H1 (cell line): Measurements from ENCODE around the gene C16orf87. TPM values are rescaled to one million over a fixed set of nuclear protein-coding genes. Genes with fewer than 3 reads are reported as not detected.

Source experiments
- CTCF ChIA-PET: fragments of 300-600 bp; sonication (Branson Sonifier 250); formaldehyde crosslinking; loops from one replicate; lab custom pipeline; 2021; ENCODE audit not compliant: partially characterized antibody; lab: Charles Lee
- POLR2A ChIA-PET: fragments of 300-600 bp; sonication (Branson Sonifier 250); formaldehyde crosslinking; loops from one replicate; lab custom pipeline; 2021; ENCODE audit warnings: inconsistent platforms; ENCODE audit not compliant: partially characterized antibody; lab: Charles Lee
- DNase-seq, 2 experiments: peaks; one replicate each; pipeline versions ENCODE4 v3.0.0 to v3.0.0-alpha.2; 2010 to 2022; ENCODE audit warnings: low spot score in 2 of 2, low read depth in 1 of 2, mixed read lengths in 1 of 2
- FAIRE-seq: peaks from 2 replicates; lab custom pipeline; 2011; peaks lifted over from hg19 to GRCh38; lab: Jason Lieb, UNC
- H2AFZ ChIP-seq: 2 replicates; pipeline ENCODE4 v1.8.1; 2012; ENCODE audit warnings: low read length, inconsistent platforms
- H2AK5ac ChIP-seq: 2 replicates; pipeline ENCODE4 v1.6.1; 2013; ENCODE audit warnings: low read depth, low read length
- H2BK120ac ChIP-seq: replicated peaks from 2 replicates; pipeline ENCODE3; 2013; ENCODE audit warnings: low read depth, low read length, inconsistent platforms
- H2BK12ac ChIP-seq: 2 replicates; pipeline ENCODE4 v1.6.1; 2013; ENCODE audit warnings: low read depth, low read length
- H2BK15ac ChIP-seq: 2 replicates; pipeline ENCODE4 v1.6.1; 2013; ENCODE audit warnings: low read length
- H2BK20ac ChIP-seq: 2 replicates; pipeline ENCODE4 v1.6.1; 2013; ENCODE audit warnings: low read length
- H2BK5ac ChIP-seq: 2 replicates; pipeline ENCODE4 v1.6.1; 2013; ENCODE audit warnings: low read depth, low read length
- H3K14ac ChIP-seq: 2 replicates; pipeline ENCODE4 v1.6.1; 2013; ENCODE audit warnings: inconsistent platforms; ENCODE audit not compliant: insufficient read length
- H3K18ac ChIP-seq: 2 replicates; pipeline ENCODE4 v1.6.1; 2013; ENCODE audit warnings: low read length; ENCODE audit errors: extremely low read depth
- H3K23ac ChIP-seq: 2 replicates; pipeline ENCODE4 v1.6.1; 2013; ENCODE audit warnings: inconsistent platforms; ENCODE audit not compliant: insufficient read length
- H3K23me2 ChIP-seq: 2 replicates; pipeline ENCODE4 v1.6.1; 2013; ENCODE audit warnings: low read depth, low read length
- H3K27ac ChIP-seq: 2 replicates; pipeline ENCODE4 v1.6.1; 2011; ENCODE audit warnings: low read depth, low read length, inconsistent platforms
- H3K27me3 ChIP-seq, 4 experiments: replicated peaks in 1 of 4; 1 replicate in 1 of 4; 2 replicates in 3 of 4; pipeline versions ENCODE4 v1.6.1 to v1.8.1; 2011 to 2013; ENCODE audit warnings: low read length in 3 of 4, mild to moderate bottlenecking in 3 of 4, inconsistent platforms in 2 of 4, mixed read lengths in 2 of 4, moderate library complexity in 1 of 4; ENCODE audit not compliant: control insufficient read depth in 3 of 4, insufficient read depth in 3 of 4; ENCODE audit errors: extremely low read depth in 1 of 4
- H3K36me3 ChIP-seq, 4 experiments: 2 replicates each; pipeline versions ENCODE4 v1.6.1 to v1.8.1; 2011 to 2013; ENCODE audit warnings: mild to moderate bottlenecking in 4 of 4, low read length in 3 of 4, moderate library complexity in 2 of 4, control low read depth in 1 of 4, inconsistent platforms in 1 of 4; ENCODE audit not compliant: insufficient read depth in 4 of 4, control insufficient read depth in 2 of 4
- H3K4ac ChIP-seq: replicated peaks from 2 replicates; pipeline ENCODE3; 2013; ENCODE audit warnings: low read length, low read depth, mixed read lengths, inconsistent platforms; ENCODE audit not compliant: insufficient read length
- H3K4me1 ChIP-seq, 4 experiments: replicated peaks in 1 of 4; 1 replicate in 1 of 4; 2 replicates in 3 of 4; pipeline versions ENCODE4 v1.6.1 to v1.8.1; 2011 to 2013; ENCODE audit warnings: low read length in 3 of 4, inconsistent platforms in 2 of 4, mixed read lengths in 1 of 4; ENCODE audit not compliant: insufficient read depth in 4 of 4, control insufficient read depth in 3 of 4
- H3K4me2 ChIP-seq, 2 experiments: 2 replicates each; pipeline versions ENCODE4 v1.6.1 to v1.8.1; 2011 to 2013; ENCODE audit warnings: low read depth in 2 of 2, low read length in 2 of 2, control low read depth in 1 of 2, inconsistent platforms in 1 of 2, mild to moderate bottlenecking in 1 of 2; ENCODE audit not compliant: insufficient read depth in 1 of 2
- H3K4me3 ChIP-seq, 4 experiments: fragments of 200-600, 300-600 bp in 1 of 4; sonication (generic), shearing (Covaris generic), sonication (Bioruptor Twin) in 1 of 4; 2 replicates each; pipeline versions ENCODE4 v1.5.1 to v1.8.1; 2011 to 2016; ENCODE audit warnings: low read length in 4 of 4, low read depth in 3 of 4, control low read depth in 2 of 4, inconsistent platforms in 2 of 4, mild to moderate bottlenecking in 2 of 4, mixed read lengths in 1 of 4, moderate library complexity in 1 of 4; ENCODE audit not compliant: insufficient read depth in 2 of 4; ENCODE audit errors: extremely low read depth in 1 of 4
- H3K56ac ChIP-seq: replicated peaks from 2 replicates; pipeline ENCODE3; 2013; ENCODE audit warnings: low read depth, mild to moderate bottlenecking, mixed read lengths, low read length, inconsistent platforms; ENCODE audit not compliant: insufficient read length
- H3K79me1 ChIP-seq: 2 replicates; pipeline ENCODE4 v1.6.1; 2013; ENCODE audit warnings: low read depth, low read length, control low read depth
- H3K79me2 ChIP-seq, 2 experiments: 2 replicates each; pipeline versions ENCODE4 v1.6.1 to v1.8.1; 2012 to 2013; ENCODE audit warnings: low read length in 2 of 2, mild to moderate bottlenecking in 2 of 2, inconsistent platforms in 1 of 2; ENCODE audit not compliant: insufficient read depth in 2 of 2, control insufficient read depth in 1 of 2
- H3K9ac ChIP-seq, 4 experiments: replicated peaks in 1 of 4; 1 replicate in 1 of 4; 2 replicates in 3 of 4; pipeline versions ENCODE4 v1.6.1 to v1.8.1; 2011 to 2013; ENCODE audit warnings: low read depth in 3 of 4, low read length in 3 of 4, control low read depth in 2 of 4, mild to moderate bottlenecking in 2 of 4, moderate library complexity in 2 of 4, inconsistent platforms in 1 of 4; ENCODE audit errors: extremely low read depth in 1 of 4
- H3K9me3 ChIP-seq, 2 experiments: 2 replicates each; pipeline versions ENCODE4 v1.6.1 to v1.8.1; 2012 to 2013; ENCODE audit warnings: mild to moderate bottlenecking in 2 of 2, moderate library complexity in 2 of 2, control low read depth in 1 of 2, inconsistent platforms in 1 of 2, low read depth in 1 of 2, low read length in 1 of 2, mixed read lengths in 1 of 2; ENCODE audit not compliant: insufficient read depth in 2 of 2
- H4K20me1 ChIP-seq, 2 experiments: replicated peaks in 1 of 2; 2 replicates each; pipeline versions ENCODE3 to v1.8.1; 2011 to 2013; ENCODE audit warnings: inconsistent platforms in 2 of 2, low read length in 2 of 2, mild to moderate bottlenecking in 1 of 2; ENCODE audit not compliant: insufficient read depth in 2 of 2, control insufficient read depth in 1 of 2
- H4K5ac ChIP-seq: 2 replicates; pipeline ENCODE4 v1.6.1; 2013; ENCODE audit warnings: low read length, low read depth, mixed read lengths, inconsistent platforms; ENCODE audit not compliant: insufficient read length
- H4K8ac ChIP-seq: 2 replicates; pipeline ENCODE4 v1.8.0; 2013; ENCODE audit warnings: mild to moderate bottlenecking, moderate library complexity, low read length, inconsistent platforms; ENCODE audit not compliant: insufficient read depth; ENCODE audit errors: extremely low read depth
- H4K91ac ChIP-seq: replicated peaks from 2 replicates; pipeline ENCODE3; 2013; ENCODE audit warnings: low read length, mixed read lengths, inconsistent platforms; ENCODE audit not compliant: insufficient read length
- GTF2F1 ChIP-seq: IDR thresholded peaks from 2 replicates; pipeline ENCODE4 v1.6.1; 2012; ENCODE audit warnings: low read depth, low read length, improper control_type of control experiment, borderline replicate concordance
- RXRA ChIP-seq: IDR thresholded peaks from 2 replicates; pipeline ENCODE4 v1.6.1; 2011; ENCODE audit warnings: low read depth, mild to moderate bottlenecking, low read length, moderate library complexity; ENCODE audit not compliant: insufficient read depth
- WGBS, 2 experiments: shearing (Covaris generic) in 1 of 2; methylation state at CpG; one replicate each; pipeline versions ENCODE4 v1.1.6 to v1.1.7; 2013 to 2015; ENCODE audit warnings: low lambda C conversion rate in 2 of 2, mixed read lengths in 2 of 2, inconsistent platforms in 1 of 2, low coverage in 1 of 2, missing lambda C conversion rate in 1 of 2; ENCODE audit not compliant: insufficient replicate concordance in 2 of 2, insufficient coverage in 1 of 2, insufficient read length in 1 of 2; ENCODE audit errors: extremely low coverage in 1 of 2, missing lambda C conversion rate in 1 of 2; 5-methylcytosine and 5-hydroxymethylcytosine counted together
- polyA plus RNA-seq, 7 experiments: library from polyadenylated mRNA; depleted of rRNA in 3 of 7; stranded (reverse) in 5 of 7; unstranded in 2 of 7; fragments of >200 nt in 5 of 7; fragments of 200-250 nt in 2 of 7; gene quantifications; 1 replicate in 5 of 7; 2 replicates in 1 of 7; 4 replicates in 1 of 7; pipeline versions ENCODE4 v1.2.1 to v1.2.3, GENCODE V29; 2011 to 2013; ENCODE audit warnings: missing spikeins in 2 of 7, mixed read lengths in 2 of 7
- total RNA-seq: library from RNA; stranded (reverse); fragmentation: NEBNext Ultra II Directional; extraction: Animal tissue kit (Norgen Biotek cat#: 25700); gene quantifications from 2 replicates; pipeline ENCODE4 v1.2.1, GENCODE V29; 2021

C16orf87 gene
- total and polyA plus RNA-seq, 2 of the 8 experiments (the other 6 are each of a cell fraction or from before 2014, with no cell fraction given) = 4.8 to 21.8 TPM

GRCh38 chr16:46836534-46837530 is 5.9 kb upstream of the C16orf87 start:
- Histone ChIP-seq H3K79me2 (no peaks in the 10 kb centered on the region), H4K91ac (no peak overlapping the region), H2AFZ (no peak overlapping the region), H3K23ac (no peak overlapping the region), H2BK5ac (no peak overlapping the region), H3K18ac (no peak overlapping the region), H3K27me3 (no peaks in the 10 kb centered on the region), H3K36me3 (no peaks in the 10 kb centered on the region), H3K9me3 (no peaks in the 10 kb centered on the region), H4K5ac (no peak overlapping the region), H2AK5ac (no peak overlapping the region), H2BK12ac (no peak overlapping the region), H3K4me1 (no peaks in the 10 kb centered on the region), H3K23me2 (no peaks in the 10 kb centered on the region), H4K8ac (no peak overlapping the region), H3K79me1 (no peaks in the 10 kb centered on the region), H3K9ac (no peak overlapping the region), H4K20me1 (no peaks in the 10 kb centered on the region), H3K4ac (no peak overlapping the region), H3K4me3 (no peak overlapping the region), H3K27ac (no peak overlapping the region), H2BK20ac (no peak overlapping the region), H3K56ac (no peak overlapping the region), H3K14ac (no peak overlapping the region), H2BK120ac (no peak overlapping the region), H2BK15ac (no peak overlapping the region), H3K4me2 (no peak overlapping the region)
- ChIA-PET POLR2A (no interaction called here), CTCF (no interaction called here)
- no peak for DNase-seq
- WGBS, 2 experiments = 89% methylated on average over 6 of the region's 6 CpGs; no CpG with 5 or more reads in 1 of the 2 experiments
- TF ChIP-seq GTF2F1 = no peak
- TF ChIP-seq RXRA = no peak
- FAIRE-seq = no peak
